B cell (primary cell): ENCODE measurements around the gene LRRC61. TPM values are rescaled to one million over a fixed set of nuclear protein-coding genes. Genes with fewer than 3 reads are reported as not detected.

ENCODE experiments used
- ATAC-seq: fragments of 200-7000 bp; cut with Tn5 transposase; one replicate; pipeline ENCODE4 v1.10.0; 2021; ENCODE audit warnings: low read depth, mild to moderate bottlenecking, moderate number of reproducible peaks, moderate library complexity
- CTCF ChIA-PET: fragments of 350-600 bp; sonication (Branson Sonifier 250); formaldehyde crosslinking; loops from one replicate; lab custom pipeline; 2021; ENCODE audit warnings: antibody characterized with exemption, inconsistent platforms; lab: Charles Lee
- POLR2A ChIA-PET: fragments of 350-600 bp; sonication (Branson Sonifier 250); formaldehyde crosslinking; loops from one replicate; lab custom pipeline; 2021; ENCODE audit warnings: antibody characterized with exemption; lab: Charles Lee
- DNase-seq: peaks from one replicate; pipeline ENCODE4 v3.0.0; 2013
- H2AFZ ChIP-seq: 2 replicates; pipeline ENCODE4 v1.6.1; 2012; ENCODE audit warnings: mild to moderate bottlenecking, low read depth, low read length; ENCODE audit not compliant: insufficient read depth, poor library complexity, severe bottlenecking
- H3K27ac ChIP-seq, 2 donors: 1 replicate in 1 of 2; 2 replicates in 1 of 2; pipeline ENCODE4 v1.5.1; 2012 to 2013; ENCODE audit warnings: low read length in 2 of 2, mild to moderate bottlenecking in 2 of 2, moderate library complexity in 1 of 2
- H3K27me3 ChIP-seq, 4 experiments: fragments of 200-600 bp in 1 of 4; sonication (generic) in 1 of 4; replicated peaks in 1 of 4; 1 replicate in 2 of 4; 2 replicates in 2 of 4; pipeline versions ENCODE4 v1.6.1 to v1.7.0; 2013 to 2016; ENCODE audit warnings: low read length in 3 of 4, mild to moderate bottlenecking in 2 of 4, mixed read lengths in 1 of 4, moderate library complexity in 1 of 4; ENCODE audit not compliant: insufficient read depth in 4 of 4, control insufficient read depth in 3 of 4; ENCODE audit errors: control extremely low read depth in 1 of 4
- H3K36me3 ChIP-seq, 2 experiments: replicated peaks in 1 of 2; 1 replicate in 1 of 2; 2 replicates in 1 of 2; pipeline versions ENCODE4 v1.6.1 to v1.7.1; 2013; ENCODE audit warnings: low read length in 1 of 2; ENCODE audit not compliant: insufficient read depth in 2 of 2, control insufficient read depth in 1 of 2; ENCODE audit errors: control extremely low read depth in 1 of 2, extremely low read depth in 1 of 2
- H3K4me1 ChIP-seq, 2 donors: fragments of 200-600 bp in 1 of 2; sonication (generic) in 1 of 2; 1 replicate in 1 of 2; 2 replicates in 1 of 2; pipeline versions ENCODE4 v1.5.1 to v1.6.1; 2013 to 2017; ENCODE audit warnings: low read length in 2 of 2; ENCODE audit not compliant: control insufficient read depth in 2 of 2, insufficient read depth in 2 of 2
- H3K4me2 ChIP-seq: replicated peaks from 2 replicates; pipeline ENCODE3; 2012; ENCODE audit warnings: mild to moderate bottlenecking, low read depth, low read length; ENCODE audit not compliant: poor library complexity, severe bottlenecking
- H3K4me3 ChIP-seq, 5 experiments: fragments of 200-600 bp in 1 of 5; sonication (generic) in 1 of 5; 1 replicate in 3 of 5; 2 replicates in 2 of 5; pipeline versions ENCODE4 v1.5.1 to v1.7.0; 2011 to 2016; ENCODE audit warnings: low read length in 4 of 5, mild to moderate bottlenecking in 4 of 5, low read depth in 2 of 5, control low read depth in 1 of 5, moderate library complexity in 1 of 5; ENCODE audit not compliant: insufficient read depth in 1 of 5; ENCODE audit errors: control extremely low read depth in 1 of 5, extremely low read depth in 1 of 5
- H3K79me2 ChIP-seq: fragments of 200-600 bp; sonication (generic); one replicate; pipeline ENCODE4 v1.6.0; 2016; ENCODE audit warnings: low read length; ENCODE audit not compliant: control insufficient read depth, insufficient read depth
- H3K9ac ChIP-seq: fragments of 200-600 bp; sonication (generic); 2 replicates; pipeline ENCODE4 v1.6.1; 2017; ENCODE audit warnings: mild to moderate bottlenecking, low read length, moderate library complexity
- H3K9me3 ChIP-seq, 3 donors: one replicate each; pipeline versions ENCODE4 v1.6.1 to v1.7.1; 2013; ENCODE audit warnings: low read length in 2 of 3; ENCODE audit not compliant: control insufficient read depth in 2 of 3, insufficient read depth in 1 of 3; ENCODE audit errors: control extremely low read depth in 1 of 3
- H4K20me1 ChIP-seq: 2 replicates; pipeline ENCODE4 v1.6.0; 2012; ENCODE audit warnings: mild to moderate bottlenecking, low read length; ENCODE audit not compliant: insufficient read depth, control insufficient read depth, poor library complexity, severe bottlenecking
- H3K27ac Mint-ChIP-seq: one replicate; pipeline ENCODE4 v1.8.0; 2021; ENCODE audit warnings: mixed read lengths
- H3K27me3 Mint-ChIP-seq: one replicate; pipeline ENCODE4 v1.8.0; 2021; ENCODE audit warnings: mixed read lengths
- H3K4me1 Mint-ChIP-seq: one replicate; pipeline ENCODE4 v1.8.0; 2021; ENCODE audit warnings: mixed read lengths
- H3K4me3 Mint-ChIP-seq: one replicate; pipeline ENCODE4 v1.8.0; 2021; ENCODE audit warnings: mixed read lengths
- H3K9me3 Mint-ChIP-seq: one replicate; pipeline ENCODE4 v1.8.0; 2022; ENCODE audit warnings: mixed read lengths; ENCODE audit not compliant: insufficient read depth
- CTCF ChIP-seq: fragments of 200-600 bp; IDR thresholded peaks from one replicate; pipeline ENCODE4 v1.8.0; 2022; ENCODE audit warnings: antibody characterized with exemption, mild to moderate bottlenecking
- EZH2 ChIP-seq: IDR thresholded peaks from 2 replicates; pipeline ENCODE4 v1.6.1; 2012; ENCODE audit warnings: borderline replicate concordance, low read depth, mild to moderate bottlenecking, moderate library complexity, low read length; ENCODE audit not compliant: insufficient read depth, poor library complexity, severe bottlenecking
- WGBS: methylation state at CpG from one replicate; pipeline ENCODE4 v1.1.5; 2013; ENCODE audit warnings: missing lambda C conversion rate; ENCODE audit not compliant: insufficient coverage; 5-methylcytosine and 5-hydroxymethylcytosine counted together
- intact Hi-C: fragments of 100-400 bp; cut with micrococcal nuclease; formaldehyde crosslinking; loops from one replicate; pipeline ENCODE4 v1.10.0; 2022
- polyA plus RNA-seq: library from polyadenylated mRNA; depleted of rRNA; stranded (reverse); fragments of >200 nt; gene quantifications from 2 replicates; pipeline ENCODE4 v1.2.3, GENCODE V29; 2012
- total RNA-seq, 2 donors: library from RNA; stranded (reverse); fragments of 120-200 nt in 1 of 2; gene quantifications; 1 replicate in 1 of 2; 2 replicates in 1 of 2; pipeline versions ENCODE4 v1.2.3 to v1.2.4, GENCODE V29; 2013 to 2022

The LRRC61 gene
- total and polyA plus RNA-seq, 2 donors (not counting 1 experiment from before 2014, with no cell fraction given): 12.8 to 12.9 TPM

GRCh38 chr7:150346922-150347321 lies 23.8 kb downstream of the LRRC61 start:
- no peak overlapping the region for H3K27ac Mint-ChIP-seq
- POLR2A ChIA-PET: interaction anchor here (0.9 kb wide), 1 partner anchor 17 kb away, joined by 5 read pairs; no protein-coding TSS in a partner anchor
- intact Hi-C loops: no loop called here
- H3K4me1 ChIP-seq: no peaks in the 10 kb centered on the region
- peaks cover 29% of the 10 kb centered on the region for H3K27me3 Mint-ChIP-seq
- ATAC-seq: no peak
- H3K27ac ChIP-seq: no peak overlapping the region
- H2AFZ ChIP-seq: no peak overlapping the region
- WGBS: 88% methylated on average over 4 of the region's 5 CpGs
- H3K9me3 ChIP-seq: peaks cover 0 to 8% (median 8%) of the 10 kb centered on the region in 3 donors
- H3K4me2 ChIP-seq: no peak overlapping the region
- peaks cover 0 to 16% (median 2%) of the 10 kb centered on the region in 4 experiments for H3K27me3 ChIP-seq
- no peak for DNase-seq
- H3K9me3 Mint-ChIP-seq: peaks cover 4% of the 10 kb centered on the region
- H4K20me1 ChIP-seq: no peaks in the 10 kb centered on the region
- no peak for TF ChIP-seq EZH2
- no peak for TF ChIP-seq CTCF
- CTCF ChIA-PET: interaction anchor here (0.8 kb wide), 1 partner anchor 9 kb away, joined by 4 read pairs; no protein-coding TSS in a partner anchor
- H3K36me3 ChIP-seq: no peaks in the 10 kb centered on the region
- no peak overlapping the region for H3K9ac ChIP-seq
- H3K4me1 Mint-ChIP-seq: peaks cover 4% of the 10 kb centered on the region
- H3K4me3 ChIP-seq: no peak overlapping the region
- no peaks in the 10 kb centered on the region for H3K79me2 ChIP-seq
- H3K4me3 Mint-ChIP-seq: no peak overlapping the region

- no peak for ATAC-seq
- Mint-ChIP-seq H3K4me3 (no peak overlapping the region), H3K9me3 (no peaks in the 10 kb centered on the region), H3K27ac (no peak overlapping the region), H3K4me1 (peaks cover 7% of the 10 kb centered on the region), H3K27me3 (peaks cover 1% of the 10 kb centered on the region)
- POLR2A ChIA-PET: no interaction called here
- TF ChIP-seq EZH2 (no peak), CTCF (no peak)
- WGBS: 100% methylated on average over 1 of the region's 8 CpGs
- Histone ChIP-seq H3K27me3 (no peaks in the 10 kb centered on the region), H3K9me3 (peaks cover 0 to 4% (median 0%) of the 10 kb centered on the region in 3 donors), H3K36me3 (no peaks in the 10 kb centered on the region), H2AFZ (no peak overlapping the region), H3K4me1 (peaks cover 3 to 6% of the 10 kb centered on the region in 2 donors), H4K20me1 (no peaks in the 10 kb centered on the region), H3K9ac (no peak overlapping the region), H3K4me3 (no peak overlapping the region), H3K4me2 (no peak overlapping the region), H3K79me2 (no peaks in the 10 kb centered on the region), H3K27ac (no peak overlapping the region)
- DNase-seq: no peak
- CTCF ChIA-PET: no interaction called here
- intact Hi-C loops: no loop called here
These were observed 28.5 kb downstream of the LRRC61 start for GRCh38 chr7:150351587-150352194.
